SK-N-SH (cell line): ENCODE data around the gene TERT. TPM values are rescaled to one million over a fixed set of nuclear protein-coding genes. Genes with fewer than 3 reads are reported as not detected.

Experiments used
- CTCF ChIA-PET: fragments of 300-600, 350-600 bp; formaldehyde crosslinking; extraction: SDS; loops from one replicate; lab custom pipeline; 2021; lab: Yijun Ruan, JAX
- POLR2A ChIA-PET: fragments of 350-600 bp; sonication (Branson Sonifier 250); formaldehyde crosslinking; extraction: SDS; loops from one replicate; lab custom pipeline; 2020; ENCODE audit warnings: antibody characterized with exemption, inconsistent platforms; lab: Yijun Ruan, JAX
- DNase-seq: peaks from one replicate; pipeline ENCODE4 v3.0.0; 2012
- H2AFZ ChIP-seq: fragments of 200-600 bp; sonication (generic); 2 replicates; pipeline ENCODE4 v1.8.1; 2016; ENCODE audit warnings: antibody characterized with exemption, mild to moderate bottlenecking, low read depth
- H3F3A ChIP-seq: fragments of 200-600 bp; sonication (generic); replicated peaks from 2 replicates; pipeline ENCODE3; 2016; ENCODE audit warnings: antibody characterized with exemption, mild to moderate bottlenecking; ENCODE audit not compliant: insufficient read depth
- H3K27ac ChIP-seq, 2 experiments: fragments of 200-500 bp in 1 of 2; fragments of 200-600 bp in 1 of 2; sonication (Bioruptor generic) in 1 of 2; sonication (generic), shearing (Covaris generic) in 1 of 2; 2 replicates each; pipeline versions ENCODE4 v1.5.1 to v1.6.1; 2014 to 2016; ENCODE audit warnings: low read depth in 2 of 2, inconsistent platforms in 1 of 2, low read length in 1 of 2, mild to moderate bottlenecking in 1 of 2, mixed read lengths in 1 of 2
- H3K27me3 ChIP-seq: fragments of 200-600 bp; sonication (generic), shearing (Covaris generic); 2 replicates; pipeline ENCODE4 v1.6.1; 2016; ENCODE audit warnings: mixed run types; ENCODE audit not compliant: insufficient read depth
- H3K36me3 ChIP-seq, 2 experiments: fragments of 200-500 bp in 1 of 2; fragments of 200-600 bp in 1 of 2; sonication (Bioruptor generic) in 1 of 2; sonication (generic) in 1 of 2; replicated peaks in 1 of 2; 2 replicates each; pipeline versions ENCODE3 to v1.5.1; 2014 to 2016; ENCODE audit warnings: low read length in 1 of 2, mild to moderate bottlenecking in 1 of 2; ENCODE audit not compliant: insufficient read depth in 2 of 2, control insufficient read depth in 1 of 2
- H3K4me1 ChIP-seq, 2 experiments: fragments of 200-500 bp in 1 of 2; fragments of 200-600 bp in 1 of 2; sonication (Bioruptor generic) in 1 of 2; sonication (generic), shearing (Covaris generic) in 1 of 2; 2 replicates each; pipeline versions ENCODE4 v1.5.1 to v1.6.1; 2014 to 2016; ENCODE audit warnings: low read depth in 1 of 2, low read length in 1 of 2, mixed run types in 1 of 2; ENCODE audit not compliant: insufficient read depth in 2 of 2, control insufficient read depth in 1 of 2
- H3K4me2 ChIP-seq: fragments of 200-600 bp; sonication (generic), shearing (Covaris generic); 2 replicates; pipeline ENCODE4 v1.6.1; 2017; ENCODE audit warnings: mixed run types
- H3K4me3 ChIP-seq, 2 experiments: fragments of 200-500 bp in 1 of 2; fragments of 200-600 bp in 1 of 2; sonication (Bioruptor generic) in 1 of 2; sonication (generic), shearing (Covaris generic) in 1 of 2; 2 replicates each; pipeline versions ENCODE4 v1.5.1 to v1.8.1; 2014 to 2016; ENCODE audit warnings: low read depth in 2 of 2, inconsistent platforms in 1 of 2, low read length in 1 of 2, mild to moderate bottlenecking in 1 of 2, mixed read lengths in 1 of 2, moderate library complexity in 1 of 2
- H3K79me2 ChIP-seq: fragments of 200-600 bp; sonication (generic); 2 replicates; pipeline ENCODE4 v1.8.1; 2017; ENCODE audit warnings: mild to moderate bottlenecking; ENCODE audit not compliant: insufficient read depth
- H3K9ac ChIP-seq: fragments of 200-600 bp; sonication (generic); 2 replicates; pipeline ENCODE4 v1.6.1; 2017; ENCODE audit warnings: mixed run types
- H3K9me2 ChIP-seq: fragments of 200-600 bp; sonication (generic); 2 replicates; pipeline ENCODE4 v1.6.1; 2017; ENCODE audit warnings: mixed run types
- H3K9me3 ChIP-seq: fragments of 200-600 bp; sonication (generic); 2 replicates; pipeline ENCODE4 v1.6.1; 2017; ENCODE audit warnings: mixed run types, mild to moderate bottlenecking, moderate library complexity
- H4K20me1 ChIP-seq: fragments of 200-600 bp; sonication (generic); 2 replicates; pipeline ENCODE4 v1.6.1; 2017; ENCODE audit warnings: mild to moderate bottlenecking, mixed run types; ENCODE audit not compliant: insufficient read depth
- ELF1 ChIP-seq: IDR thresholded peaks from 2 replicates; pipeline ENCODE4 v1.4.0; 2012
- FOSL2 ChIP-seq: IDR thresholded peaks from 2 replicates; pipeline ENCODE4 v1.4.0; 2012; ENCODE audit warnings: low read depth, mild to moderate bottlenecking, moderate library complexity, borderline replicate concordance
- FOXJ3 ChIP-seq: sonication (generic); formaldehyde crosslinking; IDR thresholded peaks from 2 replicates; pipeline ENCODE4 v1.5.1; 2020; ENCODE audit warnings: mild to moderate bottlenecking, missing genetic modification reagents
- GABPA ChIP-seq: IDR thresholded peaks from 2 replicates; pipeline ENCODE4 v1.4.0; 2012; ENCODE audit warnings: low read depth, mild to moderate bottlenecking
- NFIC ChIP-seq: IDR thresholded peaks from 2 replicates; pipeline ENCODE4 v1.4.0; 2012; ENCODE audit warnings: borderline replicate concordance
- NRF1 ChIP-seq: IDR thresholded peaks from 2 replicates; pipeline ENCODE4 v1.6.1; 2012; ENCODE audit warnings: low read depth, mild to moderate bottlenecking, low read length
- POLR2AphosphoS5 ChIP-seq: IDR thresholded peaks from 2 replicates; pipeline ENCODE4 v1.6.1; 2012; ENCODE audit warnings: low read depth, low read length
- RAD21 ChIP-seq: IDR thresholded peaks from 2 replicates; pipeline ENCODE4 v1.6.1; 2012; ENCODE audit warnings: mild to moderate bottlenecking, low read length
- RCOR1 ChIP-seq: fragments of 150-350 bp; IDR thresholded peaks from 2 replicates; pipeline ENCODE4 v1.6.1; 2017; ENCODE audit warnings: antibody characterized with exemption, low read length
- SIN3A ChIP-seq: IDR thresholded peaks from 2 replicates; pipeline ENCODE4 v1.6.1; 2012; ENCODE audit warnings: low read depth, mild to moderate bottlenecking, low read length, moderate library complexity, borderline replicate concordance
- TEAD4 ChIP-seq: IDR thresholded peaks from 2 replicates; pipeline ENCODE4 v1.4.0; 2012; ENCODE audit warnings: mild to moderate bottlenecking, borderline replicate concordance; ENCODE audit not compliant: insufficient read depth
- WGBS: methylation state at CpG from one replicate; pipeline ENCODE4 v1.1.6; 2017; ENCODE audit warnings: low lambda C conversion rate; 5-methylcytosine and 5-hydroxymethylcytosine counted together
- polyA plus RNA-seq, 3 experiments: library from polyadenylated mRNA; depleted of rRNA; stranded (reverse); fragments of >200 nt; gene quantifications; 2 replicates each; pipeline ENCODE4 v1.2.3, GENCODE V29; 2012
- TF ChIP-seq, protein P1 (sequence below): IDR thresholded peaks from 2 replicates; pipeline ENCODE4 v1.6.1; 2012; ENCODE audit warnings: mild to moderate bottlenecking, low read depth, low read length, moderate library complexity
- TF ChIP-seq, protein P2 (sequence below): IDR thresholded peaks from 2 replicates; pipeline ENCODE4 v1.4.0; 2012; ENCODE audit warnings: low read depth, borderline replicate concordance

The TERT gene
- polyA plus RNA-seq, 1 of the 3 experiments (the other 2 are of a cell fraction) = 2.4 TPM

DNA sequence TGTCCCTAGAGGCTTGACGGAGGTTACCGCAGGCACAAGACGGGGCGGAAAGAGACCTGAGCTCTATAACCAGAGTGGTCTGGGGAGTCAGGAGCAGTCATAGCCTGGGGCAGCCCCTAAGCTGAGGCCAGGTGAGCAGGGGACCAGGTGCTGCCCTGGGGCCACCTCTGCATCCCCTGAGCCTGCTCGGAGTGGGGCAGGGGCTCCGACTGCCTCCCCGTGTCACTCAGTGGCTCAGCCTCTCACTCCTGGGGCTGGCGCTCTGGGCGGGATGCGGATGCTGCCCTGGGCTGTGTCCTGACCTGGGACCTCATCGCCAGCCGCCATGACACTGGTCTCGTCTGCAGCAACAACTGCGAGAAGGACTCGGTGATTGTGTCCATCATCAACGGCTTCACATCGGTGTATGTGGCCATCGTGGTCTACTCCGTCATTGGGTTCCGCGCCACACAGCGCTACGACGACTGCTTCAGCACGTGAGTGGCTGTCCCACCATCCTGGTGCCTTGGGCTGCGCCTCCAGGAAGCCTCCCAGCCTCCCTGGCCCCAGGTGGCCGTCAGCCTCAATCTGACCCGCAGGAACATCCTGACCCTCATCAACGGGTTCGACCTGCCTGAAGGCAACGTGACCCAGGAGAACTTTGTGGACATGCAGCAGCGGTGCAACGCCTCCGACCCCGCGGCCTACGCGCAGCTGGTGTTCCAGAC lies 78.5 kb downstream of the TERT start:
- Histone ChIP-seq H3K9me3 (no peaks in the 10 kb centered on the region), H3K4me2 (no peak overlapping the region), H3K79me2 (no peaks in the 10 kb centered on the region), H3K27ac (no peak overlapping the region), H3K4me1 (no peaks in the 10 kb centered on the region), H4K20me1 (no peaks in the 10 kb centered on the region), H3K4me3 (no peak overlapping the region), H3K9me2 (no peaks in the 10 kb centered on the region), H3K9ac (no peak overlapping the region), H2AFZ (no peak overlapping the region), H3K27me3 (no peaks in the 10 kb centered on the region; the same call in 1 of the 2 replicates), H3F3A (no peaks in the 10 kb centered on the region), H3K36me3 (no peaks in the 10 kb centered on the region)
- TF ChIP-seq RAD21 = no peak
- POLR2A ChIA-PET = no interaction called here
- CTCF ChIA-PET = interaction anchor here (0.9 kb wide), 1 partner anchor 12 kb away, joined by 3 read pairs; no protein-coding TSS in a partner anchor
- WGBS = 80% methylated on average over 22 of the region's 38 CpGs
- DNase-seq = no peak

DNA sequence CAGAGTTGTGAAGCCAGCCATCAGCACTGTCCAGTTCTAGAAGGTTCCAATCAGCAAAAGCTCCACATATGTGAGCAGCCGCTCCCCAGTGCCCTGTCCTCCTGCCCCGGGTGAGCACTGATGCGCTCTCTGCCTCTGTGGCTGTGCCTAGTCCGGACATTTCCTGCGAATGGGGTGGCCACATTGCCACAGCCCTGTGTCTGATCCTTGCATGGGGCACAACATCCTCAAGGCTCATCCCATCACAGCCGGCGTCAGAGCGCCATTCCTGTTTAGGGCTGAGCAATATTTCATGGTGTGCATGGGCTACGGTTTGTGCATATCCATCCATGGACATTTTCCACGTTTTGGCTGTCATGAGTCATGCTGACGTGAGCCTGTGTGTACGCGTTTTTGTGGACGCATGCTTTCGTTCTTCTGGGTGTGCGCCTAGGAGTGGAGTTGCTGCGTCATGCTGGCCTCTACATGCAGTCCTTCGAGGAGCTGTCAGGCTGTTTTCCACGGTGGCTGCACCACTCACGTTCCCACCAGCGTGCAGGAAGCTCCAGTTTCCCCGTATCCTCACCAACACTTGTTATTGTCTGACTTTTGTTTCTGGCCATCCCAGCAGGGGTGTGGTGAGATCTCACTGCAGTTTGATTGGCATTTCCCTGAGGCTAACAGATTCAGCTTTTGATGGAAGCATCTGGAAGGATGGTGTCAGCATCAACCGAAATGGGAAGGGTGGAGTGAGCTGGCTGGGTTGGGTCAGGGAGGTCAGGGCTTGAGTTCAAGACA lies 79.4 kb downstream of the TERT start:
- Histone ChIP-seq H3K27ac (no peak overlapping the region), H3K4me2 (no peak overlapping the region), H3K4me3 (no peak overlapping the region), H3K9me2 (no peaks in the 10 kb centered on the region), H3K9me3 (no peaks in the 10 kb centered on the region), H3K79me2 (no peaks in the 10 kb centered on the region), H3F3A (no peaks in the 10 kb centered on the region), H4K20me1 (no peaks in the 10 kb centered on the region), H3K9ac (no peak overlapping the region), H3K36me3 (no peaks in the 10 kb centered on the region), H3K27me3 (no peaks in the 10 kb centered on the region; the same call in 1 of the 2 replicates), H2AFZ (no peak overlapping the region), H3K4me1 (no peaks in the 10 kb centered on the region)
- no peak for TF ChIP-seq NFIC
- no peak for TF ChIP-seq NRF1
- TF ChIP-seq POLR2AphosphoS5 = no peak
- TF ChIP-seq, protein P1, sequence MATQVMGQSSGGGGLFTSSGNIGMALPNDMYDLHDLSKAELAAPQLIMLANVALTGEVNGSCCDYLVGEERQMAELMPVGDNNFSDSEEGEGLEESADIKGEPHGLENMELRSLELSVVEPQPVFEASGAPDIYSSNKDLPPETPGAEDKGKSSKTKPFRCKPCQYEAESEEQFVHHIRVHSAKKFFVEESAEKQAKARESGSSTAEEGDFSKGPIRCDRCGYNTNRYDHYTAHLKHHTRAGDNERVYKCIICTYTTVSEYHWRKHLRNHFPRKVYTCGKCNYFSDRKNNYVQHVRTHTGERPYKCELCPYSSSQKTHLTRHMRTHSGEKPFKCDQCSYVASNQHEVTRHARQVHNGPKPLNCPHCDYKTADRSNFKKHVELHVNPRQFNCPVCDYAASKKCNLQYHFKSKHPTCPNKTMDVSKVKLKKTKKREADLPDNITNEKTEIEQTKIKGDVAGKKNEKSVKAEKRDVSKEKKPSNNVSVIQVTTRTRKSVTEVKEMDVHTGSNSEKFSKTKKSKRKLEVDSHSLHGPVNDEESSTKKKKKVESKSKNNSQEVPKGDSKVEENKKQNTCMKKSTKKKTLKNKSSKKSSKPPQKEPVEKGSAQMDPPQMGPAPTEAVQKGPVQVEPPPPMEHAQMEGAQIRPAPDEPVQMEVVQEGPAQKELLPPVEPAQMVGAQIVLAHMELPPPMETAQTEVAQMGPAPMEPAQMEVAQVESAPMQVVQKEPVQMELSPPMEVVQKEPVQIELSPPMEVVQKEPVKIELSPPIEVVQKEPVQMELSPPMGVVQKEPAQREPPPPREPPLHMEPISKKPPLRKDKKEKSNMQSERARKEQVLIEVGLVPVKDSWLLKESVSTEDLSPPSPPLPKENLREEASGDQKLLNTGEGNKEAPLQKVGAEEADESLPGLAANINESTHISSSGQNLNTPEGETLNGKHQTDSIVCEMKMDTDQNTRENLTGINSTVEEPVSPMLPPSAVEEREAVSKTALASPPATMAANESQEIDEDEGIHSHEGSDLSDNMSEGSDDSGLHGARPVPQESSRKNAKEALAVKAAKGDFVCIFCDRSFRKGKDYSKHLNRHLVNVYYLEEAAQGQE = no peak
- no peak for TF ChIP-seq RCOR1
- no peak for TF ChIP-seq ELF1
- TF ChIP-seq FOXJ3 = no peak
- TF ChIP-seq GABPA = no peak
- no peak for TF ChIP-seq TEAD4
- no peak for TF ChIP-seq SIN3A
- TF ChIP-seq, protein P2, sequence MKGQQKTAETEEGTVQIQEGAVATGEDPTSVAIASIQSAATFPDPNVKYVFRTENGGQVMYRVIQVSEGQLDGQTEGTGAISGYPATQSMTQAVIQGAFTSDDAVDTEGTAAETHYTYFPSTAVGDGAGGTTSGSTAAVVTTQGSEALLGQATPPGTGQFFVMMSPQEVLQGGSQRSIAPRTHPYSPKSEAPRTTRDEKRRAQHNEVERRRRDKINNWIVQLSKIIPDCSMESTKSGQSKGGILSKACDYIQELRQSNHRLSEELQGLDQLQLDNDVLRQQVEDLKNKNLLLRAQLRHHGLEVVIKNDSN = no peak
- no peak for TF ChIP-seq FOSL2
- 30% methylated on average over 18 of the region's 23 CpGs for whole genome bisulfite sequencing
- no peak for DNase-seq
- CTCF ChIA-PET = interaction anchor here (0.9 kb wide), 1 partner anchor 11 kb away, joined by 3 read pairs; no protein-coding TSS in a partner anchor
- POLR2A ChIA-PET = no interaction called here
